ENCODE results near the gene AGBL4.

AGBL4 gene

GRCh38 chr1:48875552-48876329 lies 1148.0 kb downstream of the AGBL4 start:
- DNase-seq: no peak

- no peak for DNase-seq
Observed at GRCh38 chr1:48873944-48874343, 1149.8 kb downstream of the AGBL4 start.

DNA sequence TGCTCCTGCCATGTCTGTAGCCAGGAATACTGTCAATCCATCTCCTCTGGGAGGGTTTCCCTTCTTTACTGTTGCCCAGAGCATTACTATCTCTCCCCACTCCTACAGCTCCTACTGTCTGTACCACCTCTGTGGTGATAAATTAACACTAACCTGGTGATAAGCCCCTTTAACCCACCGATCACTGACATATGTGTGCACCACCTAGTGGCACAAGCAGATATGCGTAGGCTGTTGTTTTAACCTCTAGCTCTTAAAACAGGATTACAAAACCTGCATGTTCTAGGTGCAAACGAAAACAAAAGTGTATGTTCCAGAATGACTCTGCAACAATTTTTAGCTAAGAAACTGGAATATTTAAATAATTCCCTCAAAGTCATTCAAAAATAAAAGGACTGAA lies 1153.2 kb downstream of the AGBL4 start:
- peak; percentile 22 for DNase-seq

- peak; percentile 10 for DNase-seq
Observed at GRCh38 chr1:48869116-48869893, 1154.4 kb downstream of the AGBL4 start.

GRCh38 chr1:48864913-48865312 lies 1158.8 kb downstream of the AGBL4 start:
- no peak for DNase-seq

DNA sequence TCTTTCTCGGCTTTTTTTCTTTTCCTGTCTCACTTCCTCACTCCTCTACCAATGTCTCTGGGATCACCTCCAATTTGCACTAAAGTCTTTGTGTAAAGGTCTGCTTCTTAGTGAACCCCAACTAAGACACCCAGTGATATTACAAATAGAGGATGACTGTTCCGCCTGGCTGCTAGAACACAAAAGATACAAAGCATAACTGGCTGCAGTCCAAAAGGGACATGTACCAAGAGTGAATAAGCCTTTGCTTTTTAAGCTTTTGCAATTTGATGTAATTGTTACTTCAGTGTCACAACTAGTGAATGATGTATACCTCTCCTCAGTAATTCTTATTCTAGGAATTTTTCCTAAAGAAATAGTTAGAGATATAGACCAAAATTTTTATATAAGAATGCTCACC lies 1164.3 kb downstream of the AGBL4 start:
- DNase-seq: peak; percentile 95

DNA sequence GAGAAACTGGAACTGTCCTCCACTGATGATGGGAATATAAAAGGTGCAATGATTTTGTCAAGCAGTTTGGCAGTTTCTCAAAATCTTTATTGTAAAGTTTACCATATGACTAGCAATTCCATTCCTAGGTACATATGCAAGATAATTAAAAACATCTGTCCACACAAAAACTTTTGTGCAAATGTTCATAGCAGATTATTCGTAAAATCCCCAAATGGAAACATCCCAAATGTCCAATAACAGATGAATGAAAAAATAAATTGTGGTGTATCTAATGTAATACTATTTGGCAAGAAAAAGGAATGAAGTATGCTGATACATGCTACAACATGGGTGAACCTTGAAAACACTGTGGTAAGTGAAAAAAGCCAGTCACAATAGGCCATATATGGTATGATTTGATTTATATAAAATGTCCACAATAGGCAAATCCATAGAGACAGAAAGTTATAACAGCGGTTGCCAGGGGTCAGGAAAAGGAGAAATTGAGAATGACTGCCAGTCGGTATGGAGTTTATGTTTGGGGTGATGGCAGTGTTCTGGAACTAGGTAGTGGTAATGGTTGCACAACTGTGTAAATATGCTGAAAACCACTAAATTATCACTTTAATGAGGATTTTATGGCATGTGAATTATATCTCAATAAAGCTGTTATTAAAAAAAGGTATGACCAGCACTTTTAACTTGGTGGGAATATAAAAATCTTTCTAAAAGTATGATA lies 1165.4 kb downstream of the AGBL4 start:
- DNase-seq: no peak

DNA sequence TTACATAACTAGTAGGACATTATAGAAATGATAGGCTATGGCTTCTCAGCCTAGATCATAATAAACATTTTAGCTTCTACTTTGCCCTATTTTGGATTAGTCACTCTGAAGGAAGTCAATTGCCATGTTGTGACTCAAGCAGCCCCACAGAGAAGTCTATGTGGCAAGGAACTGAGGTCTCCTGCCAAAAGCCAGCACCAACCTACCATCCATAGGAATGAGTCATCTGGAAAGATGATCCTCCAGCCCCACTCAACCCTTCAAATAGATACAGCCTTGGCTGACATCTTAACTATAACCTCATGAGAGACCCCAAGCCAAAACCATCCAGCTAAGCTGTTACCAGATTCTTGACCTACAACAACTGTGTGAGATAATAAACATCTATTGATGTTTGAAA lies 1170.7 kb downstream of the AGBL4 start:
- DNase-seq: peak; percentile 10

DNA sequence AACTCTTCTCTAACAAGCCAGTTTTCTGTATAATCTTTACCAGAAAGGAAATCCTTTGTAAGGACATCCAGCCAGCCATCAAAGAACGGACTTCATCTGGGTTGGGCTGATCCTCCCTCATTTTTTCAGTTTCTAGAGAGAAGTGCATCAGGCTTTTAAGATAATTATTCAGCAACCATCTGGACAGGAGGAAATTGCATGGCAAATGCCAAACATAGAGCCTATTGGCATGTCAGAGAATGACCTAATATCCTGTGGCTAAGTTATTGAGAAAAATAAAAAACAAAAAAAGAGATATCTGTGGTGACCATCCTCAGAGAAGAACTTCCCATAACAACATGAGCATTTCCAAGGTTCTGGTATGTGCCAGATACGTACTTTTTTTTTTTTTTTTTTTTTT lies 1172.1 kb downstream of the AGBL4 start:
- DNase-seq: peak; percentile 56

DNA sequence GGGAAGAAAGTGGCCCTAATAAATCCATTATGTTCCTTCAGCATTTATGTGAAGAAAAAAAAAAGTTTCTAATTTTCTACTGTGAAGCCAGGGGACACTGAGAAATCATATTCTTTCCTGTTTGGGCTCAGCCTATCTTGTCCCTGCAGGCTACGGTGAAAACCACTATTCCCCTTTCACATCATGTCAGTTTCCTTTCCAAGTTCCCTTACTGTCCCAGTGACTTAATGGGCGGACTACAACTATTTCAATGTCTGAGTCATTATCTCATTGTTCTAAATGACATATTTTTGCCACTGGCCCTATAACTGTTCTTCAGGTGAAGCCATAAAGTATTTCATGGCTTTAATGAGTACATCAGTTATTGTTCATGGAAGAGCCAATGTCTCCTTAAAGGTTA lies 1175.7 kb downstream of the AGBL4 start:
- no peak for DNase-seq

DNA sequence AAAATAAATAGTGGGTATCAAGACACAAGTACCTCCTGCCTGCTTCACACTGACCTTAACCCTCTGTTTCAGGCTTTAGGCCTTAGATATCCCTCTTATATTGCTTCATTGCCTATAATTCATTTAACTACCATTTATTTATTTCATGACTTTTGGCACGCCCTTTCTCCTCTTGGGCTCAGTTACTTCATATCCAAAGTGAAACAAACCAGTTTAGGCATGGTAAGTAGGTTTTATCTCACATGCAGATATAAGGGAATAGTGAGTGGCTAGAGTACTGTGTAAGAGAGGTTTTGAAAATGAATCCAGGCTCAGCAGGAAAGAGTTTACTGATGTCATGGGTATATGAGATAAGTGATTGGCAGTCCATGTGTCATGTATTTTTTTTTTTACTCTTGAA lies 1177.3 kb downstream of the AGBL4 start:
- no peak for DNase-seq

DNA sequence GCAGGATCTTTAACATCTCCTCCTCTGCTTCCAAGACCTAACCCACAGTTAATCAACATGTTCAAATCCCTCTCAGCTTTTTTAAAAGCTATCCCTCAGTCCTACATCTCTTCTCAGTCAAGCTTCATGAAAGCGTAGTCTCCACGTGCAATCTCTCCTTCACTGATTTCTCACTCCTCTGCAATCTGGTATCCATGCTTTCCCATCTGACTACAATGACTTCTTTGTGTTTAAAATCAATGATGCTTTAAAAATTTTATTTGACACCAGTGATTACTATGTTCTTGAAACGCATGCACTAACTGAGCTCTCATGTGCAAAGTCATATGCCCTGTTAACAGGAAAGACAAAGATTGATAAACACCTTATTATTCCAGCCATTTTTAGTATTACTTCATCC lies 1179.6 kb downstream of the AGBL4 start:
- DNase-seq: no peak

DNA sequence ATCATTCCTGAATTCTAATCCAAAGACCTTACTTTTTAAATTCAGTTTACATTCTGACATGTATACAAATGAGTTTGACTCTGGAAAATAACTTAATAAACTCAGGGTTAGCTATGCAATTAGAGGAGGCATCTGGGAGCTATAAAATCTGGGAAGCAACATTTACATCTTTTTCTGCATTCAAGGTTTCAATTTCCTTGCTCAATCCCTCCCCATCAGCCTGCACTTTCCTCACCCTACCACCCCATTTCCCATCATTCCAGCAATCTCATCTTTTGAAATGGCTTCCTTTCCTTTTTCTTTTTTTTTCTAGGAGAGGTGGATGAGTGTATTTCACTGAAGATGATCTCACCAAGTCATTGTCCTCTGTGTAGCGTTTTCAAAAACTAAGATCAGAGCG lies 1181.8 kb downstream of the AGBL4 start:
- DNase-seq: no peak

- DNase-seq: no peak
Observed at GRCh38 chr1:48841461-48841860, 1182.3 kb downstream of the AGBL4 start.

DNA sequence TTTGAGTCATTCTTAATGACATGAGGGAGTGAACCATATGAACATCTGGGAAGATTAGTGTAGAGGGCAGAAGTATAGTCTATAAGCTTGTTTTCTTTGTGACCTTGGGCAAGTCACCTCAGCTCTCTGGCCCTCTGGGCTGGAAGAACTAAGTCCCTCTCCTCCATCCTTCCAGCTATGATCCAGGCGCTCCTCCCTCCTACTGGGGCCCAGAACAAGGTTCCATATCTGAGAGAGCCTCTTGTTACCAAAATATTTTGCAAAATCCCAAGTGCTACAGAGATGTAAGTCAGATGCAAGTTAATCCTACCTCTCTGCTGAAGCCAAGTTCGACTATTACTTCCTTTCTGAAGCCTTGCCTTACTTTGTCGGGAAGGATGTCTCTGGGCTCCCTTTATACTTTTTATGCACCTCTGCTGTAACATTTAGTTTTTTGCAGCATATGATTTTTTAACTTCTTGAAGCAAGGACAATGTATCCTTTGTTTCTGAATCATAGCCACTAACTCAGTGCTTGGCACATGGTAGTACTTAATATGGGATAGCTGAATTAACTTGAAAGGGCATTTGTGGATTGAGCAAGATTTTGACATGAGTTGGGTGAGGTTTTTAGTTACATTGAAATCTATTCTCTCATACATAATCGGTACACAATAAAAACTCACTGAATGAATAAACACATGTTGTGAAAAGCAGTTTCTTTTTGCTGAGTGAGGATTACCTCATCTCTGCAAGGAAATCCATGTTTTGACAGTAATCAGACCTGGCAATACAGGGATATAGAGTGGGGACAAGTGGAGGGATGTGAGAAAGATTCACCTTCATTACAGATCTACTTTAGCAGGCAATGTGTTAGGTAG lies 1192.4 kb downstream of the AGBL4 start:
- peak; percentile 3 for DNase-seq

GRCh38 chr1:48830715-48831114 lies 1193.0 kb downstream of the AGBL4 start:
- no peak for DNase-seq

DNA sequence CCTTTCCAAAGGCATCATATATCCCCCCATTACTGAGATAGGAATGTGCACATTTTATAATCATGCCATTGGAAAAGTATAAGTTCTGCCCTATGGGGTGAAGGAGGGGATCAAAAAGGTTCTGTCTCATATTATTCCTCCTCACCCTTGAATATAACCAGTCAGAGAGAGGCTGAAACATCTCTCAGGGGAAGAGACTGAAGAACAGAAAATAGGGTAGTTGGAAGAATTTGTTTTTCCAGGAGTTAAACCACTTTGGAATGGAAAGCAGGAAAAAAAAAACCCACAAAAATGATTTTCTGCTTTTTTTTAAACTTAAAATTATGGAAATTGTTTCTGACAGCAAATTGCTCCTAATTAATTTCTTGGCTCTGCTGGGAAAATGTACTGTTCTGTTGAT lies 1194.3 kb downstream of the AGBL4 start:
- DNase-seq: no peak

- peak; percentile 88 for DNase-seq
Observed at GRCh38 chr1:48823168-48823567, 1200.6 kb downstream of the AGBL4 start.

DNA sequence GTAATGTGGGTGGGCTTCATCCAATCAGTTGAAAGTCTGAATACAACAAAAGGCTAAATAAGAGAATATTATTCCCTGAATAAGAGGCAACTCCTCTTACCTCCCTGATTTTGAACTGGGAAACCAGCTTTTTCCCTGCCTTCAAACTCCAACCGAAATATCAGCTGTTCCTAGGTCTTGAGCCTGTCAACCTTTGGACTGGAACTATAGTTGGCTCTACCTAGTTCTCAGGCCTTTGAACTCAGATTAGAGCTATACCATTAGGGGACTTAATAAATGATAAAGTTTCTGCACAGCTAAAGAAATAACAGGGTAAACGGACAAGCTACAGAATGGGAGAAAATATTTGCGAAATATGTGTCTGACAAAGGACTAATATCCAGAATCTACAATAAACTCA lies 1203.3 kb downstream of the AGBL4 start:
- DNase-seq: no peak

DNA sequence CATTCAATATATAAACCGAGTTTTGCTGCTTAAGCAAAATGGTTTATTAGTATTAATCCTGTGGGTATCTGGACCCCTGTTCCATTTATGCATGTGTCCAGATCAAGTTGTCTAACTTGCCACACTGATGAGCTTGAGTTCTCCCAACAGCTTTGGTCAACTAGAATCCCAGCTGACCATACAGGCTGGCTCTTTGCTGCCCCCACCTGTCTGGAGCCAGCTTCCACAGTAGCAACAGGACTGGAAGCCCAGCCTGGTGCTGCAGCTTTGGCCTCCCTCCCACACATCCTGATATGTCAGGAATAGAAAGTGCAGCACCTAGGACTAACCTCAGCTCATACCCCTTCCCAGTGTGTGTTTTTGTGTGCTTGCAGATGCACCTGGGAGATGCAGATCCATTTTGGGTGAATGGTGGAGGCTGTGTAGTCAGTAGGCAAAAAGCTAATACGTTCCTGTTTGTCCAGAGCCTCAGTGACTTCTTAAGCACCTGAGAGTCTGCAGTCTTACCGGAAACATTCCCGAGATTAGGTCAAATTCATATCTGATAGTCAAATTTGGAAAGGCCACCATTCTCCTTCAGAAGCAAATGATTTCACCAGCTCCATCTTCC lies 1206.1 kb downstream of the AGBL4 start:
- peak; percentile 69 for DNase-seq

DNA sequence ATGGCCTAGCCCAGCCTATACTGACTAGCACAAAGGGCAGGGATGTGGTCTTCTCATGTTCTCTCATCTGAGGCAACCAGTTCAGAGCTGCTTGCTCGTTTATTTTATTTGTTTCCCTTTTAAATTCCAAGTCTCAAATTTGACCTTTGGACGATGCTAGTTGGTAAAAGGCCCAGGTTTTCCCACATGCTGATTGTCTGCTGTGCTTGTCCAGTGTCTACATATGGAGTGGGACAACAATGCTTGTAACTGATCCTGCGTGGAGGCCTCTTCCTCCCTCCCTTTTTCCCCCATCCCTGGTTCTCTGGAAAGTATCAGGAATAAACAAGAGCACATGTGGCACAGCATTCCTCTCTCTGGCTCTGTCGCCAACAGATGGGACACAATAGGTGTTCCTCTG lies 1213.0 kb downstream of the AGBL4 start:
- DNase-seq: peak; percentile 71

- DNase-seq: peak; percentile 19
Observed at GRCh38 chr1:48808496-48808895, 1215.3 kb downstream of the AGBL4 start.

All from NCI-H69 (cell line).